Measurements from ENCODE around the gene GFER. TPM values are rescaled to one million over a fixed set of nuclear protein-coding genes. Genes with fewer than 3 reads are reported as not detected.

GFER gene
- total and polyA plus RNA-seq, 10 of the 15 experiments (the other 5 are each of a cell fraction or from before 2014, with no cell fraction given) = 2.4 to 57.7 (median 31.3) TPM

DNA sequence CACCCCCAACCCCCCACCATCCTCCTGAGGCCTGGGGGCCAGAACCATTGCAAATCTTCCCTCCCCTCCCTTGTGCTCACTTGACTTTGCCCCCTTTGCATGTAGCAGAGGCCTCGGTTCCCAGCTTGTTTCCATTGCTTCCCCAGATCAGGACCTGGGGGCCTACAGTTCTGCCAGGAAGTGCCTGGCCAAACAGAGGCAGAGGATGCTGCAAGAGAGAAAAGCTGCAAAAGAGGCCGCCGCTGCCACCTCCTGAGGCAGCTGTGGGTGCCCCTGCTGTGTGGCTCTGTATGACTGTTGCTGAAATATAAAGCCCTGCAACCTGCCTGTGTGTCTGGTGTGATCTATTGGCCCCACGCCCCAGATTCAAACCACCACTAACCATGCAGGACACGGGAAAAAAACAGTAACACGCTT, 22.3 kb upstream of the GFER start:
- no peak for DNase-seq (ENCODE audit: low read depth, low spot score)
- FAIRE-seq = no peak
- POLR2A ChIA-PET = interaction anchor here (0.7 to 2.2 kb wide), 3 partner anchors 9 to 86 kb away, joined by 3 to 13 read pairs (median 11); partner anchors contain the start of genes NTHL1, SYNGR3, TBL3 and TSC2
- in situ Hi-C loops (cut with MboI) = no loop called here
- TF ChIP-seq NR2F1 (conservative IDR thresholded peaks at IDR 0.05) = no peak
- TF ChIP-seq, protein P1, sequence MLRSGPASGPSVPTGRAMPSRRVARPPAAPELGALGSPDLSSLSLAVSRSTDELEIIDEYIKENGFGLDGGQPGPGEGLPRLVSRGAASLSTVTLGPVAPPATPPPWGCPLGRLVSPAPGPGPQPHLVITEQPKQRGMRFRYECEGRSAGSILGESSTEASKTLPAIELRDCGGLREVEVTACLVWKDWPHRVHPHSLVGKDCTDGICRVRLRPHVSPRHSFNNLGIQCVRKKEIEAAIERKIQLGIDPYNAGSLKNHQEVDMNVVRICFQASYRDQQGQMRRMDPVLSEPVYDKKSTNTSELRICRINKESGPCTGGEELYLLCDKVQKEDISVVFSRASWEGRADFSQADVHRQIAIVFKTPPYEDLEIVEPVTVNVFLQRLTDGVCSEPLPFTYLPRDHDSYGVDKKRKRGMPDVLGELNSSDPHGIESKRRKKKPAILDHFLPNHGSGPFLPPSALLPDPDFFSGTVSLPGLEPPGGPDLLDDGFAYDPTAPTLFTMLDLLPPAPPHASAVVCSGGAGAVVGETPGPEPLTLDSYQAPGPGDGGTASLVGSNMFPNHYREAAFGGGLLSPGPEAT (IDR thresholded peaks at IDR 0.05; ENCODE audit: low read depth) = no peak
- TF ChIP-seq ETV6 (conservative IDR thresholded peaks at IDR 0.05 in 1 of 2, IDR thresholded peaks at IDR 0.05 in 1 of 2; ENCODE audit: borderline replicate concordance in 1 of 2, low read depth in 1 of 2) = no peak
- TF ChIP-seq BACH1 (IDR thresholded peaks at IDR 0.05; ENCODE audit: borderline replicate concordance) = 0 out of 2 replicates have a peak, but pooled peaks have one; percentile 11
- no peak for TF ChIP-seq POLR2A (IDR thresholded peaks at IDR 0.05; ENCODE audit: low read depth, low read length)
- 0% methylated on average over 6 of the region's 6 CpGs for WGBS (ENCODE audit: insufficient coverage, insufficient replicate concordance, low lambda C conversion rate, missing lambda C conversion rate)
- Histone ChIP-seq H3K9me3 (replicated peaks; ENCODE audit: control insufficient read depth, insufficient read depth, low read length) (no peaks in the 10 kb centered on the region), H3K79me2 (ENCODE audit: control insufficient read depth, insufficient read depth, low read length) (peaks cover 67% of the 10 kb centered on the region), H4K20me1 (ENCODE audit: control insufficient read depth, insufficient read depth) (peaks cover 6% of the 10 kb centered on the region; the same call in 1 of the 2 replicates), H3K27ac (ENCODE audit: control insufficient read depth, insufficient read depth) (peak overlapping the region; percentile 18; the same call in 1 of the 2 replicates), H3K36me3 (ENCODE audit: control insufficient read depth in 2 of 2, insufficient read depth in 2 of 2, low read length in 1 of 2) (peaks cover 11 to 13% of the 10 kb centered on the region in 2 experiments; a peak in 3 of 4 replicates), H2AFZ (ENCODE audit: control insufficient read depth, low read depth, low read length) (no peak overlapping the region), H3K27me3 (replicated peaks in 1 of 2; ENCODE audit: control insufficient read depth in 2 of 2, insufficient read depth in 2 of 2, low read length in 1 of 2) (no peaks in the 10 kb centered on the region), H3K4me3 (peak overlapping the region; percentile 98; the same call in 1 of the 2 replicates), H3K4me1 (ENCODE audit: control insufficient read depth, insufficient read depth, low read length) (peaks cover 19% of the 10 kb centered on the region), H3K9ac (ENCODE audit: control insufficient read depth, insufficient read depth, low read length) (peak overlapping the region; percentile 20; the same call in 1 of the 2 replicates), H3K4me2 (ENCODE audit: control insufficient read depth, insufficient read depth) (peak overlapping the region; percentile 83)
- intact Hi-C loops (cut with micrococcal nuclease; ENCODE audit: unreplicated experiment) = no loop called here
- SMC1A ChIA-PET (ENCODE audit: uncharacterized antibody, unreplicated experiment) = no interaction called here
- RAD21 ChIA-PET (ENCODE audit: unreplicated experiment) = interaction anchor here (1.0 kb wide), 1 partner anchor 18 kb away, joined by 3 read pairs; the partner anchor contains the start of gene MSRB1
- BruUV-seq (replicated peaks) = no TSS peak
- ATAC-seq = no peak
- CTCF ChIA-PET = interaction anchor here (1.6 kb wide), 1 partner anchor 20 kb away, joined by 5 read pairs; no protein-coding TSS in a partner anchor
